ENCODE results near the gene UBTF.

DNA sequence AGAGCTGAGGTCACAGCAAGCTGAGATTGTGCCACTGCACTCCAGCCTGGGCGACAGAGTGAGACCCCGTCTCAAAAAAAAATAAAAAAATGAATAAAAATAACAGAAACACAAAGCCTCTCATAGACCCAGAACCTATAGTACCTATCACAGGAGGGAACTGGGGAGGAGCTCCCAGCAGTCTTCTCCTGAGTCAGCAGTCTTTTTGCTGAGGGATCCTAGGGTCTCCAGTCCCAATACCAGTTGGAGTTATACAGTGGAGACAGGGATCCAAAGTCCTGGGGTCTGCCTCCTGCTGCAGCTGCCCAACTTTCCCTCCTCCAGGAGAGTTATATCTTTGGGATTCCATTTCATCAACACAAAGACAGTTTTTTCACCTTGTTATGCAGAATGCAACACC is 36.5 kb downstream of the UBTF start:
- TF ChIP-seq POLR2A (IDR thresholded peaks at IDR 0.05) (no peak), EP300 (IDR thresholded peaks at IDR 0.05) (no peak)
- TF ChIP-seq, protein P1, sequence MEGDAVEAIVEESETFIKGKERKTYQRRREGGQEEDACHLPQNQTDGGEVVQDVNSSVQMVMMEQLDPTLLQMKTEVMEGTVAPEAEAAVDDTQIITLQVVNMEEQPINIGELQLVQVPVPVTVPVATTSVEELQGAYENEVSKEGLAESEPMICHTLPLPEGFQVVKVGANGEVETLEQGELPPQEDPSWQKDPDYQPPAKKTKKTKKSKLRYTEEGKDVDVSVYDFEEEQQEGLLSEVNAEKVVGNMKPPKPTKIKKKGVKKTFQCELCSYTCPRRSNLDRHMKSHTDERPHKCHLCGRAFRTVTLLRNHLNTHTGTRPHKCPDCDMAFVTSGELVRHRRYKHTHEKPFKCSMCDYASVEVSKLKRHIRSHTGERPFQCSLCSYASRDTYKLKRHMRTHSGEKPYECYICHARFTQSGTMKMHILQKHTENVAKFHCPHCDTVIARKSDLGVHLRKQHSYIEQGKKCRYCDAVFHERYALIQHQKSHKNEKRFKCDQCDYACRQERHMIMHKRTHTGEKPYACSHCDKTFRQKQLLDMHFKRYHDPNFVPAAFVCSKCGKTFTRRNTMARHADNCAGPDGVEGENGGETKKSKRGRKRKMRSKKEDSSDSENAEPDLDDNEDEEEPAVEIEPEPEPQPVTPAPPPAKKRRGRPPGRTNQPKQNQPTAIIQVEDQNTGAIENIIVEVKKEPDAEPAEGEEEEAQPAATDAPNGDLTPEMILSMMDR (IDR thresholded peaks at IDR 0.05): no peak

Measured in ovary (tissue), 3 donors.